K562 (cell line): ENCODE measurements around the gene CD244. TPM values are rescaled to one million over a fixed set of nuclear protein-coding genes. Genes with fewer than 3 reads are reported as not detected.
A peak's percentile ranks its signal among the peaks of the same experiment; 100 is the strongest.
"Not testable (repeated sequence)": the region's sequence is repeated elsewhere in the genome, so short reads cannot be mapped to it uniquely, and the experiment has no call there.

ENCODE experiments used
- ATAC-seq: fragments of 200-7000 bp; cut with Tn5 transposase; 3 replicates; pipeline ENCODE4 v1.9.1; 2020; ENCODE audit warnings: moderate library complexity
- BruUV-seq: library from RNA; stranded (reverse); fragments of 400-500 nt; replicated peaks from 2 replicates; lab custom pipeline; 2021; lab: Mats Ljungman, UMichigan
- CTCF ChIA-PET: fragments of 300-600 bp; formaldehyde crosslinking; extraction: SDS; loops from one replicate; lab custom pipeline; 2021; ENCODE audit warnings: low intra/inter-chr PET ratio; lab: Yijun Ruan, JAX
- POLR2A ChIA-PET: fragments of 300-600, 350-650 bp; sonication (Branson Sonifier 250); formaldehyde crosslinking; extraction: SDS; loops from one replicate; lab custom pipeline; 2021; ENCODE audit warnings: antibody characterized with exemption, inconsistent platforms; lab: Yijun Ruan, JAX
- DNase-seq, 4 experiments: peaks; one replicate each; pipeline versions ENCODE4 v3.0.0 to v3.0.0-alpha.2; 2011 to 2018; ENCODE audit warnings: low spot score in 3 of 4, mixed read lengths in 3 of 4; ENCODE audit errors: extremely low read depth in 1 of 4
- FAIRE-seq: peaks from 2 replicates; lab custom pipeline; 2011; peaks lifted over from hg19 to GRCh38; lab: Jason Lieb, UNC
- H2AFZ ChIP-seq: 2 replicates; pipeline ENCODE4 v1.6.0; 2011; ENCODE audit warnings: low read depth, low read length, control low read depth, inconsistent platforms
- H3K27ac ChIP-seq: fragments of 200-600 bp; 3 replicates; pipeline ENCODE4 v1.8.0; 2011; ENCODE audit warnings: low read depth, mild to moderate bottlenecking, control low read depth, inconsistent platforms, low read length, moderate library complexity, mixed read lengths; ENCODE audit errors: extremely low read depth
- H3K27me3 ChIP-seq, 2 experiments: fragments of 300-600 bp in 1 of 2; 2 replicates in 1 of 2; 3 replicates in 1 of 2; pipeline versions ENCODE4 v1.6.0 to v1.8.0; 2011; ENCODE audit warnings: inconsistent platforms in 2 of 2, low read length in 2 of 2, mild to moderate bottlenecking in 1 of 2, mixed read lengths in 1 of 2, moderate library complexity in 1 of 2; ENCODE audit not compliant: control insufficient read depth in 2 of 2, insufficient read depth in 2 of 2
- H3K36me3 ChIP-seq: fragments of 300-600 bp; 3 replicates; pipeline ENCODE4 v1.8.0; 2011; ENCODE audit warnings: mild to moderate bottlenecking, low read length, inconsistent platforms; ENCODE audit not compliant: control insufficient read depth, insufficient read depth
- H3K4me1 ChIP-seq, 2 experiments: fragments of 200-600 bp in 1 of 2; replicated peaks in 1 of 2; 2 replicates in 1 of 2; 3 replicates in 1 of 2; pipeline versions ENCODE4 v1.5.1 to v1.8.0; 2011; ENCODE audit warnings: inconsistent platforms in 2 of 2, low read length in 2 of 2, mild to moderate bottlenecking in 1 of 2, mixed read lengths in 1 of 2, moderate library complexity in 1 of 2; ENCODE audit not compliant: control insufficient read depth in 2 of 2, insufficient read depth in 2 of 2
- H3K4me2 ChIP-seq: 2 replicates; pipeline ENCODE4 v1.6.1; 2011; ENCODE audit warnings: low read length, control low read depth, inconsistent platforms, mixed read lengths; ENCODE audit not compliant: insufficient read depth
- H3K4me3 ChIP-seq: fragments of 200-600 bp; sonication (generic), shearing (Covaris generic); 2 replicates; pipeline ENCODE4 v1.5.1; 2016; ENCODE audit warnings: control low read depth, inconsistent platforms
- H3K79me2 ChIP-seq: fragments of 200-600 bp; 3 replicates; pipeline ENCODE4 v1.8.0; 2011; ENCODE audit warnings: low read length, inconsistent platforms; ENCODE audit not compliant: control insufficient read depth, insufficient read depth
- H3K9ac ChIP-seq, 2 experiments: 2 replicates each; pipeline versions ENCODE4 v1.6.0 to v1.6.1; 2011; ENCODE audit warnings: low read depth in 2 of 2, low read length in 2 of 2, control low read depth in 1 of 2, inconsistent platforms in 1 of 2, mild to moderate bottlenecking in 1 of 2, mixed read lengths in 1 of 2; ENCODE audit not compliant: insufficient read depth in 1 of 2
- H3K9me1 ChIP-seq: one replicate; pipeline ENCODE4 v1.6.0; 2011; ENCODE audit warnings: inconsistent platforms, mild to moderate bottlenecking, low read length, moderate library complexity; ENCODE audit not compliant: control insufficient read depth, insufficient read depth
- H3K9me3 ChIP-seq: replicated peaks from 2 replicates; pipeline ENCODE4 v1.5.1; 2011; ENCODE audit warnings: low read depth, low read length, inconsistent platforms; ENCODE audit not compliant: control insufficient read depth, insufficient read depth
- H4K20me1 ChIP-seq: replicated peaks from 2 replicates; pipeline ENCODE4 v1.6.1; 2011; ENCODE audit warnings: low read length, inconsistent platforms, mixed read lengths; ENCODE audit not compliant: control insufficient read depth, insufficient read depth
- FOSL1 ChIP-seq: fragments of 200-800 bp; sonication (Bioruptor generic); conservative IDR thresholded peaks from 2 replicates; pipeline ENCODE4 v1.6.1; 2016; ENCODE audit warnings: missing genetic modification characterization, missing compliant biosample characterization
- SNRNP70 ChIP-seq: fragments of 200-400 bp; formaldehyde crosslinking; optimal IDR thresholded peaks from 2 replicates; pipeline ENCODE3; 2017; ENCODE audit warnings: low read depth, low read length
- SPI1 ChIP-seq: IDR thresholded peaks from 2 replicates; pipeline ENCODE4 v1.6.1; 2011; ENCODE audit warnings: low read depth, low read length, control low read depth, borderline replicate concordance
- WGBS: fragments of 100-300 bp; shearing (Covaris generic); methylation state at CpG from one replicate; pipeline ENCODE4 v1.1.6; 2016; ENCODE audit warnings: low coverage, mixed read lengths; ENCODE audit not compliant: insufficient coverage; ENCODE audit errors: missing lambda C conversion rate; 5-methylcytosine and 5-hydroxymethylcytosine counted together
- in situ Hi-C: fragments of 300-500 bp; cut with MboI; formaldehyde crosslinking; loops from 4 replicates; pipeline ENCODE4 v1.15.0; 2018; ENCODE audit warnings: inconsistent platforms, mixed read lengths
- intact Hi-C: fragments of 100-400 bp; cut with micrococcal nuclease; formaldehyde crosslinking; loops from 2 replicates; pipeline ENCODE4 v1.14.2; 2022
- polyA plus RNA-seq, 8 experiments: library from polyadenylated mRNA; depleted of rRNA in 4 of 8; stranded (reverse) in 5 of 8; unstranded in 3 of 8; fragments of >200 nt; fragmentation: Nextera tagmentation in 2 of 8; fragmentation: Illumina TruSeq in 1 of 8; extraction: Ambion mirVana in 2 of 8; extraction: Trizol in 1 of 8; gene quantifications; 2 replicates each; pipeline versions ENCODE4 v1.2.1 to v1.2.3, GENCODE V29; 2011 to 2014; ENCODE audit warnings: inconsistent platforms in 1 of 8, missing spikeins in 1 of 8
- total RNA-seq, 7 experiments: library from RNA; depleted of rRNA in 6 of 7; stranded (reverse); fragments of >200 nt in 6 of 7; fragmentation: Illumina TruSeq in 2 of 7; extraction: Trizol in 2 of 7; gene quantifications; 2 replicates each; pipeline versions ENCODE4 v1.2.1 to v1.2.3, GENCODE V29; 2011 to 2021; ENCODE audit warnings: low replicate concordance in 1 of 7

Gene CD244
- total and polyA plus RNA-seq, 9 of the 15 experiments (the other 6 are each of a cell fraction or from before 2014, with no cell fraction given): not detected

DNA sequence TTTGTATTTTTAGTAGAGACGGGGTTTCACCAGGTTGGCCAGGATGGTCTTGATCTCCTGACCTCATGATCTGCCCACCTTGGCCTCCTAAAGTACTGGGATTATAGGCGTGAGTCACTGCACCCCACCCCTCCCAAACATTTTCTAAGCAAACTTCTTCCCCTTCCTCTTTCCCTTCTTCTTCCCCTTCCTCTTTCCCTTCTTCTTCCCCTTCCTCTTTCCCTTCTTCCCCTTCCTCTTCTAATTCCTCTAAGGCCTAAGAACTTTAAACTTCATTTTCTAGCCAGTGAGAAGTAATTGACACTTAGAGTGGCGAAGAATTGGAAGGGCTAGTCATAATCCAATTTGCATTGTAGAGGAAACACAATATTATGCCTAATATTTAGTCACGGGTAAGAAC lies 12.9 kb upstream of the CD244 start:
- in situ Hi-C loops, CTCF ChIA-PET, ATAC-seq: not testable (repeated sequence)

DNA sequence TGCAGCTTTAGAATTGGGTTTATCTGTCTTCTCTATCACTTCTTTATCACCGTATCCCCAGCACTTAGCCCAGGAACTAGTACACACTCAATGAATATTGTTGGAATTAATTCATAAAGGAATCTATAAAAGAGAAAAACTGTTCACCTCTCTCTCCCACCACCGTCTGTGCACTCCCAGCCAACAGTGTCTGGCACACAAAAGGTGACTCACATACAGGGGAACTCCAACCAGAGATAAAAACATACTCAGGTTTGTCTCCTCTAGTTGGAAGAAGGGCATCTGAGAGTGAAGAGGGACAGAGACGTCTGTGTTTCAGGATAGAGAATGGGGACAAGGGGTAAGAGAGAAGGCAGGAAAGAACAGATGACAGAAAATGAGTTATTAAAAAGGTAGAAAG lies 12.2 kb upstream of the CD244 start:
- no peak overlapping the region for H3K4me2 ChIP-seq
- H3K9me1 ChIP-seq: no peaks in the 10 kb centered on the region
- ATAC-seq (no peak), DNase-seq (no peak), FAIRE-seq (no peak)
- ChIA-PET CTCF (no interaction called here), POLR2A (no interaction called here)
- no TSS peak for BruUV-seq
- no peaks in the 10 kb centered on the region for H4K20me1 ChIP-seq
- H2AFZ ChIP-seq: no peak overlapping the region
- no peaks in the 10 kb centered on the region for H3K36me3 ChIP-seq
- H3K4me3 ChIP-seq: no peak overlapping the region
- intact Hi-C loops: no loop called here
- peaks cover 5 to 31% of the 10 kb centered on the region in 2 experiments; a peak in 4 of 5 replicates for H3K27me3 ChIP-seq
- TF ChIP-seq SNRNP70: no peak
- 0 out of 2 replicates have a peak, but pooled peaks have one; percentile 10 for TF ChIP-seq FOSL1
- no peak overlapping the region for H3K27ac ChIP-seq
- no peaks in the 10 kb centered on the region for H3K79me2 ChIP-seq
- in situ Hi-C loops: no loop called here
- WGBS: 2% methylated on average over 3 of the region's 3 CpGs
- no peak overlapping the region for H3K9ac ChIP-seq
- no peaks in the 10 kb centered on the region for H3K9me3 ChIP-seq
- H3K4me1 ChIP-seq: no peaks in the 10 kb centered on the region

More for the DNA sequence above, 12.9 kb upstream of the CD244 start:
- intact Hi-C loops, POLR2A ChIA-PET, H3K4me2 ChIP-seq, FAIRE-seq, H3K9me1 ChIP-seq, H3K36me3 ChIP-seq, DNase-seq, H3K4me3 ChIP-seq, H3K9me3 ChIP-seq, H3K4me1 ChIP-seq, H2AFZ ChIP-seq, BruUV-seq, H3K27ac ChIP-seq, H4K20me1 ChIP-seq, H3K9ac ChIP-seq, H3K79me2 ChIP-seq: not testable (repeated sequence)
- peak; percentile 17; the same call in 1 of the 2 replicates for TF ChIP-seq SPI1
- H3K27me3 ChIP-seq: peaks cover 7 to 33% of the 10 kb centered on the region in 2 experiments; a peak in 4 of 5 replicates
- whole genome bisulfite sequencing: 6% methylated on average over 4 of the region's 4 CpGs
